BJ (cell line): Measurements from ENCODE around the gene PRKG1. TPM values are rescaled to one million over a fixed set of nuclear protein-coding genes. Genes with fewer than 3 reads are reported as not detected.

Experiments
- CTCF ChIA-PET: fragments of 350-600 bp; formaldehyde crosslinking; extraction: SDS; loops from one replicate; lab custom pipeline; 2021; ENCODE audit warnings: antibody characterized with exemption, inconsistent platforms; lab: Yijun Ruan, JAX
- POLR2A ChIA-PET: fragments of 300-600 bp; sonication (Branson Sonifier 250); formaldehyde crosslinking; extraction: SDS; loops from one replicate; lab custom pipeline; 2021; ENCODE audit warnings: antibody characterized with exemption; lab: Charles Lee
- DNase-seq: peaks from one replicate; pipeline ENCODE4 v3.0.0-alpha.2; 2011; ENCODE audit warnings: low read depth
- H3K27me3 ChIP-seq: 2 replicates; pipeline ENCODE4 v1.6.0; 2011; ENCODE audit warnings: low read length; ENCODE audit not compliant: control insufficient read depth, insufficient read depth
- H3K36me3 ChIP-seq: 2 replicates; pipeline ENCODE4 v1.5.1; 2011; ENCODE audit warnings: low read length; ENCODE audit not compliant: control insufficient read depth, insufficient read depth
- H3K4me3 ChIP-seq: 2 replicates; pipeline ENCODE4 v1.5.1; 2011; ENCODE audit warnings: low read depth, mild to moderate bottlenecking, control low read depth, low read length
- polyA plus RNA-seq: library from polyadenylated mRNA; depleted of rRNA; stranded (reverse); fragments of >200 nt; gene quantifications from 2 replicates; pipeline ENCODE4 v1.2.3, GENCODE V29; 2011
- TF ChIP-seq, protein P1 (sequence below): IDR thresholded peaks from 2 replicates; pipeline ENCODE4 v1.5.1; 2011; ENCODE audit warnings: low read depth, mild to moderate bottlenecking, control low read depth, inconsistent platforms, low read length, moderate library complexity; ENCODE audit not compliant: insufficient read depth

The PRKG1 gene
- polyA plus RNA-seq, 1 experiment, result 9.7 TPM

DNA sequence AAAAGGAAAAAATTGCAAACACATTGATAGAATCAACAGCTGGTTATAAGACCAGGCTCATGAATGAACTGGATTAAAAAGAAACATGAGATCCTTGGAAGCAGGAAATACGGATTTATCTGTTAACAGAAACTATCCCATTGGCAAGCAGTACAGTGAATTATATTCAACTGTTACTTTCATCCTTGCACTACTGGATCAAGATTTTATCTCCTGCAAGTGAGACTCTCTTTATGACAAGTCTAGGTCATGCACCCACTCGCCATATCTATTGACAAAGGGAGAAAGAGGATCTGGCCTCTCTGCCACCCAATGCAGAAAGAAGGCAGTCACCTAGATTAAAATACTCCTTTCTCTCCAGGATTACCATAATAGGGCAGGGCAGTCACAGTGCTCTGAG lies 583.7 kb downstream of the PRKG1 start:
- ChIA-PET CTCF (no interaction called here), POLR2A (no interaction called here)
- Histone ChIP-seq H3K4me3 (no peak overlapping the region), H3K36me3 (no peaks in the 10 kb centered on the region), H3K27me3 (no peaks in the 10 kb centered on the region)
- no peak for DNase-seq
- TF ChIP-seq, protein P1, sequence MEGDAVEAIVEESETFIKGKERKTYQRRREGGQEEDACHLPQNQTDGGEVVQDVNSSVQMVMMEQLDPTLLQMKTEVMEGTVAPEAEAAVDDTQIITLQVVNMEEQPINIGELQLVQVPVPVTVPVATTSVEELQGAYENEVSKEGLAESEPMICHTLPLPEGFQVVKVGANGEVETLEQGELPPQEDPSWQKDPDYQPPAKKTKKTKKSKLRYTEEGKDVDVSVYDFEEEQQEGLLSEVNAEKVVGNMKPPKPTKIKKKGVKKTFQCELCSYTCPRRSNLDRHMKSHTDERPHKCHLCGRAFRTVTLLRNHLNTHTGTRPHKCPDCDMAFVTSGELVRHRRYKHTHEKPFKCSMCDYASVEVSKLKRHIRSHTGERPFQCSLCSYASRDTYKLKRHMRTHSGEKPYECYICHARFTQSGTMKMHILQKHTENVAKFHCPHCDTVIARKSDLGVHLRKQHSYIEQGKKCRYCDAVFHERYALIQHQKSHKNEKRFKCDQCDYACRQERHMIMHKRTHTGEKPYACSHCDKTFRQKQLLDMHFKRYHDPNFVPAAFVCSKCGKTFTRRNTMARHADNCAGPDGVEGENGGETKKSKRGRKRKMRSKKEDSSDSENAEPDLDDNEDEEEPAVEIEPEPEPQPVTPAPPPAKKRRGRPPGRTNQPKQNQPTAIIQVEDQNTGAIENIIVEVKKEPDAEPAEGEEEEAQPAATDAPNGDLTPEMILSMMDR, result no peak

DNA sequence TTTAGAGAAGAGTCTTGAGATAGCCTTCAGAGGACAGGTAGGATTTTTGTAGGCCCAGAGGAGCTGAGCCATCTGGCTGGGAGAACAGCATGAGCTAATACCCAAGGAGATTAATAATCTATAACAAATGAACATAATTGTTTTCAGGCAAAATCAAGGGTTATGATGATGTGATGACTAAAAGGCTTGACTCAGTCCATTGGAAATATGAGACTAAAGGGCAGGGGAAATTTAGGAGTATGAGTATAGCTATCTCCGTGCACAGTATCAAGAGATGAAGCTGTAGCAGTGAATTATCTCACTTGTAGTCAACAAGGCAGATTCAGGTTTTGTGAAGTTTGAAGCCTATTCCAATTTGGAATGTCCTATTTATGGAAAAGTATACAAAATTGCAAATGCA lies 585.1 kb downstream of the PRKG1 start:
- no peaks in the 10 kb centered on the region for H3K27me3 ChIP-seq
- DNase-seq, result no peak
- H3K4me3 ChIP-seq, result no peak overlapping the region
- TF ChIP-seq, protein P1, result no peak
- no peaks in the 10 kb centered on the region for H3K36me3 ChIP-seq
- POLR2A ChIA-PET, result no interaction called here
- CTCF ChIA-PET, result interaction anchor here (0.8 to 1.4 kb wide), 2 partner anchors 9 to 19 kb away, joined by 4 read pairs; no protein-coding TSS in a partner anchor

DNA sequence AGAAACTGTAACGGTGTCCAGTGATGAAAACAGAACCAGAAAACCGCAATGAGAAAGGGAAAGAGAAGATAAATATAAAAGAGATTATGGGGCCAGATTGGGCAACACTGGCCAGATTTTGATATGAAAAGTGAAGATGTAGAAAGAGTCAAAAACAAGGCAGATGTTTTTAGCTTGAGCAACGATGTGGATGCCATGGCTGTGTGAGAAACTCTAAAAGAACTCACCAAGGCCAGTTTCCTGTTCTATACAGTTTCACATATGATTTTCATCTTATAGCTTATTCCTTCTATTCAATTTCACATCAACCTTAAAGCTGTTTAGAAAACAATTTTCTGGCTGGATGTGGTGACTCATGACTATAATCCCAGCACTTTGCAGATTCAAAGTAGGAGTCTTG lies 588.8 kb downstream of the PRKG1 start:
- no peak for DNase-seq
- Histone ChIP-seq H3K27me3 (no peaks in the 10 kb centered on the region), H3K4me3 (no peak overlapping the region), H3K36me3 (no peaks in the 10 kb centered on the region)
- TF ChIP-seq, protein P1, result no peak
- POLR2A ChIA-PET, result no interaction called here
- CTCF ChIA-PET, result no interaction called here

DNA sequence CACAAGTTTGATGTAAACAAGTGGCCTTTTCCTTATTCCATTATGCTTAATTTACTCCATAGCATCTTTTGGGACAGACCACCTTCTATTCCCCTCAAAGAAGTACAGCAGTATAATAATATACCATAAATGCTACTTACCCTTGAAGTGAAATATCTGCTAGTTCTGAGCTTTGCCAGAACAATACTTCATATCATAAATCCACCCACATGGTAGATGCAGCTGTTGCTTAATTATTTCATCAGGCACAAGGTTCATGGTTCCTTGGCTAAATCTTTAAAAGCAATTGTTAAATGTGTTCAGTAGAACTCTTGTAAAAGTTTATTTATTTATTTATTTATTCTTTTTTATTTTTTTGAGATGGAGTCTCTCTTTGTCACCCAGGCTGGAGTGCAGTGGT lies 592.2 kb downstream of the PRKG1 start:
- H3K27me3 ChIP-seq, result no peaks in the 10 kb centered on the region
- no peak for DNase-seq
- CTCF ChIA-PET, result no interaction called here
- TF ChIP-seq, protein P1, result no peak
- H3K36me3 ChIP-seq, result no peaks in the 10 kb centered on the region
- no peak overlapping the region for H3K4me3 ChIP-seq
- POLR2A ChIA-PET, result no interaction called here

DNA sequence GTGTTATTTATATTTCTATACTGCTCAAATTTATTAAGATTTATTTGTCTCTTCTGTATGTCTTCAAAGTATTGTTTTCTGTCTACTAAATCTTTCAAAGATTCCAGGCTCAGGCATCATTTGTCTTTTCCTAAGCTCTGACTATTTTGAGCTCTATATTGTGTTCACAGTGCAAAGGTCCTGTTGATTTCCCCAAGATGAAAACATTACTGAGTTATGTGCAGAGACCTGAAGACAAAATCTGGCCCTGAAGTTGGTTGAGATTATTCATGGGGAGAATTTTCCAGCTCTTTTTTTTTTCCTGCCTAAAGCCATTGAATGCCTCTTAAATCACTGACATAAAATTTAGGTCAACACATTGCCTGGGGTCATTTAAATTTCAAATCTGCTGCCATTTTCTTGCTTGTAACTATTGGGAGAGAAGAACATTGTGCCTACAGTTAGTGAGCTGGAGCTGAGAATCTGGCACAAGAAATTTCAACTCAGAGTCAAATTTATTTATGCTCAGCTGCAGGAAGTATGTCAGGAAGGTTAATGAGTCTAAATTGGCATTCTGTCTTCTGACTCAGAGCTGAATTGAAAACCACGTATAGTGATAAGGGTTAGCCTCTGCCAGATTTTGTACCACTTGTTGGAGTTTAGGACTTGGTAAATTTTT lies 593.5 kb downstream of the PRKG1 start:
- TF ChIP-seq, protein P1, result no peak
- no peak for DNase-seq
- no peaks in the 10 kb centered on the region for H3K27me3 ChIP-seq
- H3K36me3 ChIP-seq, result no peaks in the 10 kb centered on the region
- ChIA-PET CTCF (interaction anchor here (0.9 kb wide), 1 partner anchor 9 kb away, joined by 4 read pairs; no protein-coding TSS in a partner anchor), POLR2A (no interaction called here)
- H3K4me3 ChIP-seq, result no peak overlapping the region
